Measurements from ENCODE around the gene PPP6R3. TPM values are rescaled to one million over a fixed set of nuclear protein-coding genes. Genes with fewer than 3 reads are reported as not detected.

The PPP6R3 gene
- total RNA-seq, 1 experiment from 2014 or later = 138 TPM

DNA sequence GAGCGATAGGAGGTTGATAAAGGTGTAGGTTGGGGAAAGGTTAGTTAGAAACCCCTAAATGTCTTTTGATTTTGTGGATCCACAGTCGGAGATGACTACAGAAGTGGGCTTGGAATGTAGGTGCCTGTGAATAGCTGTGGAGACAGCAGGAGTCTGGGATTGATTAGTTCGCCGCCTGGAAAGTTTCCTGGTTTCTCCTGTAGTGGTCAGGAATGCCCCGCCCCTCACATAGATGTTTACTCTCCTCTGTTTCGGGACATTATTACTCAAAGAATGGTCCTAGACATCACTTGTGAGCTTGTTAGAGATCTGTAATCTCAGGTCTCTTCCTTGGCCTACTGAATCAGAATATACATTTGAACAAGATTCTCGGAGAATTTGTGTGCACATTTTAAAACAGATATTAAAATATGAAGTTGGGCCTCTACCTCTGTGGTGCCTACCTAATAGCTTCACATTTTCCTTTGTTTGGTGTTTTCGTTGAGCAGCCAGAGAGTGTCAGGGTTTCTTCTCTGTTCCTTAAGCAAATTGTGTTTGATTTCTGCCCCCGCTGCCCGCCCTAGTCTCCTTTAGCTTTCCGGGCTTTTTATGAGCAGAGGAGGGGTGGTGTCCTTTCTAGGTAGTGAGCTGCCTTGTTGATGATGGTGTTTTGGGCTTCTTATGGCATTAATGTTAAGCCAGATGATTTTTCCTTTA, 89.4 kb downstream of the PPP6R3 start:
- H3K79me1 ChIP-seq (ENCODE audit: insufficient read depth, low read depth, low read length, poor library complexity, severe bottlenecking) = peaks cover 10% of the 10 kb centered on the region
- Mint-ChIP-seq H3K36me3 (ENCODE audit: insufficient read depth in 1 of 3, low read depth in 3 of 3) (peaks cover 15 to 87% (median 78%) of the 10 kb centered on the region in 3 experiments), H3K27ac (peak overlapping the region in 2 of 3 experiments; percentile 55 to 63; a peak in 2 of 7 replicates), H3K27me3 (ENCODE audit: low read depth) (no peaks in the 10 kb centered on the region), H3K4me1 (peaks cover 15 to 23% of the 10 kb centered on the region in 2 experiments), H3K4me3 (no peak overlapping the region), H3K9me3 (no peaks in the 10 kb centered on the region; a peak in 1 of 5 replicates)
- no peak overlapping the region for H4K8ac ChIP-seq (replicated peaks; ENCODE audit: insufficient read length, low read depth, low read length)
- H2BK15ac ChIP-seq (ENCODE audit: low read depth, low read length) = no peak overlapping the region
- no peak overlapping the region for H3K4ac ChIP-seq (ENCODE audit: low read depth, low read length)
- H2BK12ac ChIP-seq (ENCODE audit: insufficient read length, low read depth, low read length) = no peak overlapping the region
- no peak overlapping the region for H3T11ph ChIP-seq (ENCODE audit: low read length)
- no CpG with 5 or more reads among the region's 11 CpGs for WGBS (ENCODE audit: extremely low coverage, insufficient read length, low lambda C conversion rate)
- no peak overlapping the region for H3K9ac ChIP-seq (ENCODE audit: extremely low read depth, insufficient read length, low read length)
- no peak overlapping the region for H3K27ac ChIP-seq (ENCODE audit: insufficient read length, low read depth, low read length)
- H3K18ac ChIP-seq (ENCODE audit: insufficient read length, low read depth, low read length) = no peak overlapping the region
- no peak overlapping the region for H4K91ac ChIP-seq (ENCODE audit: insufficient read length, low read depth, low read length)
- H3K27me3 ChIP-seq (ENCODE audit: insufficient read depth, low read length) = no peaks in the 10 kb centered on the region
- H3K14ac ChIP-seq (ENCODE audit: insufficient read depth, low read length) = no peak overlapping the region
- no peaks in the 10 kb centered on the region for H3K23me2 ChIP-seq (ENCODE audit: insufficient read length, low read depth, low read length, poor library complexity, severe bottlenecking)
- H3K9me3 ChIP-seq (ENCODE audit: control insufficient read depth, low read depth, low read length) = no peaks in the 10 kb centered on the region
- DNase-seq = no peak
- H3K56ac ChIP-seq (ENCODE audit: insufficient read length, low read depth, low read length) = no peak overlapping the region
- H3K79me2 ChIP-seq (ENCODE audit: insufficient read depth, low read length) = peaks cover 2% of the 10 kb centered on the region; the same call in 1 of the 2 replicates
- H2AFZ ChIP-seq (ENCODE audit: low read length) = no peak overlapping the region
- peaks cover 2% of the 10 kb centered on the region for H4K20me1 ChIP-seq (ENCODE audit: control insufficient read depth, insufficient read depth, insufficient read length)
- H2AK5ac ChIP-seq (ENCODE audit: insufficient read length, low read length) = no peak overlapping the region
- no peak overlapping the region for H2BK120ac ChIP-seq (ENCODE audit: low read depth, low read length, poor library complexity, severe bottlenecking)
- no peak overlapping the region for H2BK20ac ChIP-seq (ENCODE audit: low read depth, low read length, poor library complexity, severe bottlenecking)
- no peak overlapping the region for H3K4me2 ChIP-seq (ENCODE audit: insufficient read depth, insufficient read length, low read length)
- H2BK5ac ChIP-seq (ENCODE audit: insufficient read length, low read length) = no peak overlapping the region
- H4K5ac ChIP-seq (ENCODE audit: insufficient read length, low read depth, low read length) = no peak overlapping the region
- TF ChIP-seq, protein P1, sequence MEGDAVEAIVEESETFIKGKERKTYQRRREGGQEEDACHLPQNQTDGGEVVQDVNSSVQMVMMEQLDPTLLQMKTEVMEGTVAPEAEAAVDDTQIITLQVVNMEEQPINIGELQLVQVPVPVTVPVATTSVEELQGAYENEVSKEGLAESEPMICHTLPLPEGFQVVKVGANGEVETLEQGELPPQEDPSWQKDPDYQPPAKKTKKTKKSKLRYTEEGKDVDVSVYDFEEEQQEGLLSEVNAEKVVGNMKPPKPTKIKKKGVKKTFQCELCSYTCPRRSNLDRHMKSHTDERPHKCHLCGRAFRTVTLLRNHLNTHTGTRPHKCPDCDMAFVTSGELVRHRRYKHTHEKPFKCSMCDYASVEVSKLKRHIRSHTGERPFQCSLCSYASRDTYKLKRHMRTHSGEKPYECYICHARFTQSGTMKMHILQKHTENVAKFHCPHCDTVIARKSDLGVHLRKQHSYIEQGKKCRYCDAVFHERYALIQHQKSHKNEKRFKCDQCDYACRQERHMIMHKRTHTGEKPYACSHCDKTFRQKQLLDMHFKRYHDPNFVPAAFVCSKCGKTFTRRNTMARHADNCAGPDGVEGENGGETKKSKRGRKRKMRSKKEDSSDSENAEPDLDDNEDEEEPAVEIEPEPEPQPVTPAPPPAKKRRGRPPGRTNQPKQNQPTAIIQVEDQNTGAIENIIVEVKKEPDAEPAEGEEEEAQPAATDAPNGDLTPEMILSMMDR (conservative IDR thresholded peaks at IDR 0.05) = no peak
- H3K23ac ChIP-seq (ENCODE audit: insufficient read length, low read depth, low read length) = no peak overlapping the region
- no peaks in the 10 kb centered on the region for H3K4me1 ChIP-seq (ENCODE audit: insufficient read depth, low read length)

Data from H9 (cell line).